ENCODE measurements around the gene MLLT11.

GRCh38 chr1:151039521-151039920 is 20.7 kb upstream of the MLLT11 start:
- TF ChIP-seq EZH2phosphoT487 (IDR thresholded peaks at IDR 0.05; ENCODE audit: borderline replicate concordance) = no peak
- TF ChIP-seq, protein P1, sequence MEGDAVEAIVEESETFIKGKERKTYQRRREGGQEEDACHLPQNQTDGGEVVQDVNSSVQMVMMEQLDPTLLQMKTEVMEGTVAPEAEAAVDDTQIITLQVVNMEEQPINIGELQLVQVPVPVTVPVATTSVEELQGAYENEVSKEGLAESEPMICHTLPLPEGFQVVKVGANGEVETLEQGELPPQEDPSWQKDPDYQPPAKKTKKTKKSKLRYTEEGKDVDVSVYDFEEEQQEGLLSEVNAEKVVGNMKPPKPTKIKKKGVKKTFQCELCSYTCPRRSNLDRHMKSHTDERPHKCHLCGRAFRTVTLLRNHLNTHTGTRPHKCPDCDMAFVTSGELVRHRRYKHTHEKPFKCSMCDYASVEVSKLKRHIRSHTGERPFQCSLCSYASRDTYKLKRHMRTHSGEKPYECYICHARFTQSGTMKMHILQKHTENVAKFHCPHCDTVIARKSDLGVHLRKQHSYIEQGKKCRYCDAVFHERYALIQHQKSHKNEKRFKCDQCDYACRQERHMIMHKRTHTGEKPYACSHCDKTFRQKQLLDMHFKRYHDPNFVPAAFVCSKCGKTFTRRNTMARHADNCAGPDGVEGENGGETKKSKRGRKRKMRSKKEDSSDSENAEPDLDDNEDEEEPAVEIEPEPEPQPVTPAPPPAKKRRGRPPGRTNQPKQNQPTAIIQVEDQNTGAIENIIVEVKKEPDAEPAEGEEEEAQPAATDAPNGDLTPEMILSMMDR (conservative IDR thresholded peaks at IDR 0.05; ENCODE audit: low read length) = no peak
